DND-41 (cell line): ENCODE data around the gene B4GALT5.

ENCODE experiments used
- ATAC-seq: fragments of 200-7000 bp; cut with Tn5 transposase; 3 replicates; pipeline ENCODE4 v1.9.1; 2021; ENCODE audit warnings: low read depth; ENCODE audit not compliant: insufficient read depth
- DNase-seq: peaks from one replicate; pipeline ENCODE4 v3.0.0-alpha.2; 2020
- H2AFZ ChIP-seq: 2 replicates; pipeline ENCODE4 v1.6.0; 2012; ENCODE audit warnings: low read depth, low read length
- H3K27ac ChIP-seq: 2 replicates; pipeline ENCODE4 v1.5.1; 2012; ENCODE audit warnings: low read length, inconsistent platforms
- H3K27me3 ChIP-seq: fragments of 200-600 bp; sonication (generic); 2 replicates; pipeline ENCODE4 v1.6.0; 2012; ENCODE audit warnings: low read length, mild to moderate bottlenecking, inconsistent platforms; ENCODE audit not compliant: insufficient read depth, poor library complexity
- H3K36me3 ChIP-seq: 2 replicates; pipeline ENCODE4 v1.5.1; 2012; ENCODE audit warnings: low read length, inconsistent platforms; ENCODE audit not compliant: insufficient read depth
- H3K4me1 ChIP-seq: 2 replicates; pipeline ENCODE4 v1.5.1; 2012; ENCODE audit warnings: mild to moderate bottlenecking, low read length; ENCODE audit not compliant: insufficient read depth
- H3K4me2 ChIP-seq: 2 replicates; pipeline ENCODE4 v1.6.0; 2012; ENCODE audit warnings: mild to moderate bottlenecking, moderate library complexity, low read length, inconsistent platforms; ENCODE audit not compliant: insufficient read depth
- H3K4me3 ChIP-seq, 2 experiments: fragments of 200-600 bp in 1 of 2; shearing (Covaris generic) in 1 of 2; 2 replicates each; pipeline ENCODE4 v1.5.1; 2012 to 2016; ENCODE audit warnings: inconsistent platforms in 2 of 2, low read length in 2 of 2, mild to moderate bottlenecking in 2 of 2, low read depth in 1 of 2, moderate library complexity in 1 of 2
- H3K79me2 ChIP-seq: 2 replicates; pipeline ENCODE4 v1.6.0; 2012; ENCODE audit warnings: low read length, inconsistent platforms; ENCODE audit not compliant: insufficient read depth
- H3K9ac ChIP-seq: 2 replicates; pipeline ENCODE4 v1.6.0; 2012; ENCODE audit warnings: low read depth, mild to moderate bottlenecking, inconsistent platforms, low read length, moderate library complexity
- H3K9me3 ChIP-seq: 2 replicates; pipeline ENCODE4 v1.5.1; 2012; ENCODE audit warnings: low read length, moderate library complexity, mild to moderate bottlenecking, inconsistent platforms; ENCODE audit not compliant: insufficient read depth, severe bottlenecking
- H4K20me1 ChIP-seq: 2 replicates; pipeline ENCODE4 v1.6.0; 2012; ENCODE audit warnings: low read length; ENCODE audit not compliant: insufficient read depth
- CTCF ChIP-seq: IDR thresholded peaks from 2 replicates; pipeline ENCODE4 v1.5.1; 2012; ENCODE audit warnings: borderline replicate concordance, low read length, moderate library complexity, mild to moderate bottlenecking; ENCODE audit not compliant: poor library complexity, severe bottlenecking; ENCODE audit errors: extremely low read depth
- EZH2 ChIP-seq: IDR thresholded peaks from 3 replicates; pipeline ENCODE4 v1.6.1; 2012; ENCODE audit warnings: borderline replicate concordance, low read depth, mild to moderate bottlenecking, moderate library complexity, low read length, inconsistent platforms; ENCODE audit not compliant: severe bottlenecking

Gene B4GALT5

GRCh38 chr20:49693435-49694171, 20.1 kb downstream of the B4GALT5 start:
- Histone ChIP-seq H2AFZ (no peak overlapping the region), H3K9me3 (no peaks in the 10 kb centered on the region), H3K4me1 (no peaks in the 10 kb centered on the region), H3K27me3 (no peaks in the 10 kb centered on the region), H3K79me2 (peaks cover 97% of the 10 kb centered on the region), H3K9ac (no peak overlapping the region), H3K27ac (no peak overlapping the region), H3K4me3 (no peak overlapping the region), H3K36me3 (no peaks in the 10 kb centered on the region), H4K20me1 (peaks cover 87% of the 10 kb centered on the region), H3K4me2 (no peak overlapping the region)
- DNase-seq = no peak
- no peak for ATAC-seq
- TF ChIP-seq EZH2 = no peak
- no peak for TF ChIP-seq CTCF

- ATAC-seq (no peak), DNase-seq (no peak)
- H3K4me1 ChIP-seq = no peaks in the 10 kb centered on the region
- no peak overlapping the region for H3K4me2 ChIP-seq
- H3K4me3 ChIP-seq = no peak overlapping the region
- H3K79me2 ChIP-seq = peaks cover 97% of the 10 kb centered on the region
- no peak overlapping the region for H2AFZ ChIP-seq
- H3K9ac ChIP-seq = no peak overlapping the region
- TF ChIP-seq EZH2 (no peak), CTCF (no peak)
- no peaks in the 10 kb centered on the region for H3K9me3 ChIP-seq
- H3K27me3 ChIP-seq = no peaks in the 10 kb centered on the region
- H3K36me3 ChIP-seq = no peaks in the 10 kb centered on the region
- H3K27ac ChIP-seq = no peak overlapping the region
- H4K20me1 ChIP-seq = peaks cover 88% of the 10 kb centered on the region
Measured at GRCh38 chr20:49692941-49693340, 20.7 kb downstream of the B4GALT5 start.

GRCh38 chr20:49691818-49692568, 21.7 kb downstream of the B4GALT5 start:
- TF ChIP-seq EZH2 = no peak
- no peak for TF ChIP-seq CTCF
- Histone ChIP-seq H4K20me1 (peaks cover 86% of the 10 kb centered on the region), H3K9me3 (no peaks in the 10 kb centered on the region), H3K4me3 (no peak overlapping the region), H3K4me1 (no peaks in the 10 kb centered on the region), H3K79me2 (peaks cover 95% of the 10 kb centered on the region), H3K36me3 (no peaks in the 10 kb centered on the region), H3K9ac (no peak overlapping the region), H3K27me3 (no peaks in the 10 kb centered on the region), H3K4me2 (no peak overlapping the region), H3K27ac (no peak overlapping the region), H2AFZ (no peak overlapping the region)
- ATAC-seq (no peak), DNase-seq (no peak)
